Measurements from ENCODE around the gene LY9.

GRCh38 chr1:160819186-160819585, 23.2 kb downstream of the LY9 start:
- TF ChIP-seq CTCF (conservative IDR thresholded peaks at IDR 0.05; ENCODE audit: low read depth, low read length) (no peak), EZH2 (IDR thresholded peaks at IDR 0.05; ENCODE audit: borderline replicate concordance, low read depth, low read length, poor library complexity, severe bottlenecking) (no peak)
